ENCODE results near the gene EPHB3. TPM values are rescaled to one million over a fixed set of nuclear protein-coding genes. Genes with fewer than 3 reads are reported as not detected.
A peak's percentile ranks its signal among the peaks of the same experiment; 100 is the strongest.

Gene EPHB3
- total RNA-seq, 2 experiments from 2014 or later, result 0.20 to 0.71 TPM

GRCh38 chr3:184549796-184550577, 11.6 kb upstream of the EPHB3 start:
- Mint-ChIP-seq H3K4me1 (no peaks in the 10 kb centered on the region), H3K27me3 (peaks cover 6% of the 10 kb centered on the region), H3K4me3 (no peak overlapping the region), H3K36me3 (ENCODE audit: low read depth) (no peaks in the 10 kb centered on the region), H3K27ac (no peak overlapping the region), H3K9me3 (no peaks in the 10 kb centered on the region)
- DNase-seq, result no peak
- CTCF ChIA-PET, result interaction anchor here (0.9 to 3.9 kb wide), 5 partner anchors 9 to 179 kb away, joined by 3 to 18 read pairs (median 4); partner anchors contain the start of gene EPHB3
- POLR2A ChIA-PET, result no interaction called here

GRCh38 chr3:184551103-184551502, 10.5 kb upstream of the EPHB3 start:
- H3K9me3 Mint-ChIP-seq, result no peaks in the 10 kb centered on the region
- H3K4me1 Mint-ChIP-seq, result peaks cover 6% of the 10 kb centered on the region
- ChIA-PET POLR2A (interaction anchor here (1.0 kb wide), 1 partner anchor 10 kb away, joined by 3 read pairs; the partner anchor contains the start of gene EPHB3), CTCF (interaction anchor here (3.9 kb wide), 1 partner anchor 10 kb away, joined by 18 read pairs; the partner anchor contains the start of gene EPHB3)
- H3K4me3 Mint-ChIP-seq, result no peak overlapping the region
- H3K27ac Mint-ChIP-seq, result no peak overlapping the region
- DNase-seq, result no peak
- peaks cover 6% of the 10 kb centered on the region for H3K27me3 Mint-ChIP-seq
- no peaks in the 10 kb centered on the region for H3K36me3 Mint-ChIP-seq (ENCODE audit: low read depth)

DNA sequence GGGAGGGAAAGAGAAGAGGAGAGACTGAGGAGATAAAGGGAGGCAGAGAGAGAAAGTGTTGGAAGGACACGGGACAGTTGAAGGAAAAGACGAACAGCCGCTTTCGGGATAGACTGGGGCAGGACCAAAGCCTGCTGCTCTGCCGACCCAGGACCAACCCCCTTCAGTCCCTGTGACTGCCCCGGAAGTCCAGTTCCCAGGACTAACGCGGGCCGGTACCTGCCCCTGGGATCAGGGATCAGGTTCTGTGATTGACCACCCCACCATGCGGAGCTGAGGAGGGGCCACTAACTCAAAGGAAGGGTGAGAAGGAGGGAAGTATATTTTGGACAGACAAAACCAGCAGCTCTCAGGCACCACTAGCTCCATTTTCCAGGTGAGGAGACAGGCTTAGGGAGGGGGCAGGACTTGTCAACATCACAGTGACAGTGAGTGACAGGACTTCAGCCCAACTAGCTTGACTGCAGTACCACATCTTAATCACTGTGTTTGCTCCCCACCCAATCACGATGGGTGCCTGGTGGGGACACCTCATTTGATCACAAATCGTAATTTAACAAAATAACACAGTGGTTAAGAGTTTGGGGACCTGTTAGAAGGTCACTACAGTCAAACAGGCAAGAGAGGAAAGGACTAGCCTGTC, 9.8 kb upstream of the EPHB3 start:
- ChIA-PET POLR2A (interaction anchor here (1.0 kb wide), 1 partner anchor 9 kb away, joined by 3 read pairs; the partner anchor contains the start of gene EPHB3), CTCF (interaction anchor here (3.9 kb wide), 1 partner anchor 10 kb away, joined by 18 read pairs; the partner anchor contains the start of gene EPHB3)
- H3K27me3 Mint-ChIP-seq, result peaks cover 10% of the 10 kb centered on the region
- H3K27ac Mint-ChIP-seq, result no peak overlapping the region
- no peaks in the 10 kb centered on the region for H3K36me3 Mint-ChIP-seq (ENCODE audit: low read depth)
- no peak overlapping the region for H3K4me3 Mint-ChIP-seq
- no peak for DNase-seq
- H3K9me3 Mint-ChIP-seq, result no peaks in the 10 kb centered on the region
- peaks cover 12% of the 10 kb centered on the region for H3K4me1 Mint-ChIP-seq

- H3K4me3 Mint-ChIP-seq, result no peak overlapping the region
- no peak overlapping the region for H3K27ac Mint-ChIP-seq
- ChIA-PET POLR2A (interaction anchor here (0.6 kb wide), 1 partner anchor 9 kb away, joined by 3 read pairs; the partner anchor contains the start of gene EPHB3), CTCF (interaction anchor here (0.7 to 3.9 kb wide), 2 partner anchors 9 kb away, joined by 3 to 18 read pairs; partner anchors contain the start of gene EPHB3)
- no peaks in the 10 kb centered on the region for H3K36me3 Mint-ChIP-seq (ENCODE audit: low read depth)
- no peak for DNase-seq
- peaks cover 11% of the 10 kb centered on the region for H3K27me3 Mint-ChIP-seq
- H3K9me3 Mint-ChIP-seq, result no peaks in the 10 kb centered on the region
- H3K4me1 Mint-ChIP-seq, result peaks cover 18% of the 10 kb centered on the region
Observed at GRCh38 chr3:184552296-184552695, 9.3 kb upstream of the EPHB3 start.

- POLR2A ChIA-PET, result interaction anchor here (0.6 kb wide), 1 partner anchor 8 kb away, joined by 3 read pairs; the partner anchor contains the start of gene EPHB3
- no peaks in the 10 kb centered on the region for H3K36me3 Mint-ChIP-seq (ENCODE audit: low read depth)
Observed at GRCh38 chr3:184552863-184553262, 8.7 kb upstream of the EPHB3 start.

DNA sequence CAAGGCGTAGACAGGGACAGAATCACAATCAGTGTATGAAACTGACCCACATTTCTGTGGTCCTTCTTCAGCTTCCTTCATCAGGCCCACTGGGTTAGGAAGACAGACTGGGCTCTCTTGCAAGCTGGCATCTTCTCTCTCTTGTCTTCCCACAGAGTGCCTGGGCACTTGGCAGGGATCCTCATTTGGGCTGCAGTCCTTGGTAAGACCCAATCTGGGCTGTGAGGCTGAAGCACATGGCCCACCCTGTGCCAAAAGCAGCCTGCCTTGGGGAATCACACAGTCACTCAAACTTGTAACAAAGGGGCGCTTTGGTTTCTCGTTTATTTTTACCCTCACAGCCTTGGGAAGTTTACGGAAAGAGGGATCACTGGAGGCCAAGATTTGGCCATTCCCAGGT, 8.2 kb upstream of the EPHB3 start:
- Mint-ChIP-seq H3K4me1 (peaks cover 21% of the 10 kb centered on the region), H3K27ac (no peak overlapping the region), H3K27me3 (peaks cover 15% of the 10 kb centered on the region), H3K36me3 (ENCODE audit: low read depth) (no peaks in the 10 kb centered on the region), H3K9me3 (no peaks in the 10 kb centered on the region), H3K4me3 (no peak overlapping the region)
- DNase-seq, result no peak
- ChIA-PET POLR2A (no interaction called here), CTCF (interaction anchor here (1.1 kb wide), 1 partner anchor 16 kb away, joined by 3 read pairs; no protein-coding TSS in a partner anchor)

More at GRCh38 chr3:184552863-184553262, 8.7 kb upstream of the EPHB3 start:
- CTCF ChIA-PET, result interaction anchor here (0.7 kb wide), 1 partner anchor 9 kb away, joined by 3 read pairs; the partner anchor contains the start of gene EPHB3
- peaks cover 11% of the 10 kb centered on the region for H3K27me3 Mint-ChIP-seq
- no peaks in the 10 kb centered on the region for H3K9me3 Mint-ChIP-seq
- no peak for DNase-seq
- H3K4me3 Mint-ChIP-seq, result no peak overlapping the region
- H3K4me1 Mint-ChIP-seq, result peaks cover 21% of the 10 kb centered on the region
- H3K27ac Mint-ChIP-seq, result no peak overlapping the region

DNA sequence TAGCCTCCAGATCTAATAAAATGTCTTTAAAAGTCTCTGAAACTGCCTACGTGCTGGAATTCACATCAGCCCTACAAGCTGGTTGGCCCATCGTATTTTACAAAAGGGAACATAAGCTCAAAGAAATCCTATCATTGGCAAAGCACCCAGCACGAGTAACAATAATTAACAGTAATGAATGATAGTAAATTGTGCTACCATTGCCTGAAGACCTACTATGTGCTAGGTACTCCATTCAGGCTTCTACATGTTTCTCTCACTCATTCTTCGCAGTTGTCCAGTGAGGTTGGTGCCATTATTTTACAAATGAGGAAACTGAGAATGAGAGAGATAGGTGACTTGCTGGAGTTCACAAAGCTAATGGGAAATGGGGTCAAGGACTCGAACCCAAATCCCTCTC, 7.1 kb upstream of the EPHB3 start:
- Mint-ChIP-seq H3K36me3 (ENCODE audit: low read depth) (no peaks in the 10 kb centered on the region), H3K9me3 (no peaks in the 10 kb centered on the region)
- CTCF ChIA-PET, result interaction anchor here (0.8 to 1.1 kb wide), 2 partner anchors 17 to 223 kb away, joined by 3 read pairs; no protein-coding TSS in a partner anchor

DNA sequence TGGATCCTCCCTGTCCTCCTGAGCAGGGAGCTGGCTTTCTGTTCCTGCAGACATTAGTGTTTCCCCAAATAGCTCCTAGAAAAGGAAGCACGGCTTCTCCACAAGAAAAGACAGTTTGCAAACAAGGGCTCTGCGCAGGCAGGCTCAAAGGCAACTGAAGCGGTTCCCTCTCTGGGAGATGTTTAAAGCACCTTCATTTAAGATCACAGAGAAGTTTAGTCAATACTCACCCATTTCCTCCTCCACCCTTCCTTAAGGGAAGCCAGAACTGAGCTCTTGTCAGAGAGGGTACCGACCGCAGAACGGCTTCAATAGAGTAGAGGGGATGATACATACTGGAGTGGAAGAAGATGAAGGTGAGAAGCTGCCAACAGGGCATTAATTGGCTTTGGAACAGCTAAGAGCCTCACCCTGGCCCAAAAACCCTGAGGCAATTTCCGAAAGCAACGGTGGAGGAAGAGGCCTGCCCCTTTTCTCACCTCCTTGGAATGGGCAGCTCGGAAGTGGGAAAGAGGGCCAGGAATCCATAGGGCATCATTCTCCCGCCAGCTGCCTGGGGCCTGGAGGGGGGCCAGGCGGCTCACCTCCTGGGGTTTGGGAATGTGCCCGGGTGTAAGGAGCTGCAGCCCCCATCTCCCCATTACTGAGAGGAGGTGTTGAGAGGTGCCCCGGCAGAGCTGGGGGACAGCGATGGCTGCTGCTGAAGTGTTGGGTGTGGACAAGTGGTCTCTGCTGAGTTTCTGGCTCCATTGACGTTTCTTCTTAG, 4.8 kb upstream of the EPHB3 start:
- ChIA-PET POLR2A (interaction anchor here (0.8 kb wide), 1 partner anchor 194 kb away, joined by 3 read pairs; no protein-coding TSS in a partner anchor), CTCF (interaction anchor here (0.8 to 2.4 kb wide), 9 partner anchors 12 to 251 kb away, joined by 3 to 13 read pairs (median 5); no protein-coding TSS in a partner anchor)
- Mint-ChIP-seq H3K36me3 (ENCODE audit: low read depth) (no peaks in the 10 kb centered on the region), H3K4me3 (peak overlapping the region; percentile 46), H3K9me3 (no peaks in the 10 kb centered on the region), H3K27ac (peak overlapping the region; percentile 82), H3K4me1 (peaks cover 34% of the 10 kb centered on the region), H3K27me3 (peaks cover 38% of the 10 kb centered on the region)
- DNase-seq, result no peak

More for the DNA sequence above, 7.1 kb upstream of the EPHB3 start:
- H3K4me1 Mint-ChIP-seq, result peaks cover 21% of the 10 kb centered on the region
- POLR2A ChIA-PET, result no interaction called here
- H3K4me3 Mint-ChIP-seq, result no peak overlapping the region
- DNase-seq, result no peak
- peaks cover 25% of the 10 kb centered on the region for H3K27me3 Mint-ChIP-seq
- no peak overlapping the region for H3K27ac Mint-ChIP-seq

- Mint-ChIP-seq H3K4me1 (peaks cover 34% of the 10 kb centered on the region), H3K4me3 (no peak overlapping the region), H3K36me3 (ENCODE audit: low read depth) (no peaks in the 10 kb centered on the region), H3K27me3 (peaks cover 35% of the 10 kb centered on the region), H3K27ac (no peak overlapping the region), H3K9me3 (no peaks in the 10 kb centered on the region)
- POLR2A ChIA-PET, result interaction anchor here (0.8 kb wide), 1 partner anchor 195 kb away, joined by 3 read pairs; no protein-coding TSS in a partner anchor
- CTCF ChIA-PET, result interaction anchor here (0.6 to 2.4 kb wide), 9 partner anchors 12 to 251 kb away, joined by 3 to 13 read pairs (median 5); no protein-coding TSS in a partner anchor
- no peak for DNase-seq
Observed at GRCh38 chr3:184557348-184557950, 4.1 kb upstream of the EPHB3 start.

GRCh38 chr3:184558726-184559125, 2.9 kb upstream of the EPHB3 start:
- CTCF ChIA-PET, result interaction anchor here (0.6 kb wide), 1 partner anchor 253 kb away, joined by 3 read pairs; the partner anchor contains the start of gene VPS8
- no peaks in the 10 kb centered on the region for H3K9me3 Mint-ChIP-seq
- peaks cover 44% of the 10 kb centered on the region for H3K27me3 Mint-ChIP-seq
- no peak overlapping the region for H3K27ac Mint-ChIP-seq
- POLR2A ChIA-PET, result no interaction called here
- DNase-seq, result no peak
- no peaks in the 10 kb centered on the region for H3K36me3 Mint-ChIP-seq (ENCODE audit: low read depth)
- no peak overlapping the region for H3K4me3 Mint-ChIP-seq
- H3K4me1 Mint-ChIP-seq, result peaks cover 34% of the 10 kb centered on the region

GRCh38 chr3:184559336-184559735, 2.2 kb upstream of the EPHB3 start:
- ChIA-PET POLR2A (no interaction called here), CTCF (interaction anchor here (0.6 kb wide), 1 partner anchor 253 kb away, joined by 3 read pairs; the partner anchor contains the start of gene VPS8)
- no peak overlapping the region for H3K27ac Mint-ChIP-seq
- DNase-seq, result no peak
- no peak overlapping the region for H3K4me3 Mint-ChIP-seq
- no peaks in the 10 kb centered on the region for H3K36me3 Mint-ChIP-seq (ENCODE audit: low read depth)
- peaks cover 34% of the 10 kb centered on the region for H3K4me1 Mint-ChIP-seq
- H3K27me3 Mint-ChIP-seq, result peaks cover 48% of the 10 kb centered on the region
- no peaks in the 10 kb centered on the region for H3K9me3 Mint-ChIP-seq

- Mint-ChIP-seq H3K4me1 (peaks cover 34% of the 10 kb centered on the region), H3K27me3 (peaks cover 58% of the 10 kb centered on the region), H3K4me3 (peak overlapping the region; percentile 8), H3K9me3 (no peaks in the 10 kb centered on the region), H3K36me3 (ENCODE audit: low read depth) (no peaks in the 10 kb centered on the region), H3K27ac (no peak overlapping the region)
- ChIA-PET POLR2A (interaction anchor here (0.5 to 1.9 kb wide), 5 partner anchors 8 to 1249 kb away, joined by 3 to 6 read pairs (median 3); no protein-coding TSS in a partner anchor), CTCF (interaction anchor here (0.6 to 2.9 kb wide), 46 partner anchors 10 to 1874 kb away, joined by 3 to 18 read pairs (median 4); no protein-coding TSS in a partner anchor)
- DNase-seq, result no peak
Observed at GRCh38 chr3:184560531-184560930, 1.1 kb upstream of the EPHB3 start.

Data from activated CD4-positive, alpha-beta memory T cell treated with anti-CD3 and anti-CD28 coated beads, Interleukin-2, amount 10 ng/mL, durations not matched to agents 7 days and 5 days (primary cell).